Measurements from ENCODE around the gene SYK.

Gene SYK

DNA sequence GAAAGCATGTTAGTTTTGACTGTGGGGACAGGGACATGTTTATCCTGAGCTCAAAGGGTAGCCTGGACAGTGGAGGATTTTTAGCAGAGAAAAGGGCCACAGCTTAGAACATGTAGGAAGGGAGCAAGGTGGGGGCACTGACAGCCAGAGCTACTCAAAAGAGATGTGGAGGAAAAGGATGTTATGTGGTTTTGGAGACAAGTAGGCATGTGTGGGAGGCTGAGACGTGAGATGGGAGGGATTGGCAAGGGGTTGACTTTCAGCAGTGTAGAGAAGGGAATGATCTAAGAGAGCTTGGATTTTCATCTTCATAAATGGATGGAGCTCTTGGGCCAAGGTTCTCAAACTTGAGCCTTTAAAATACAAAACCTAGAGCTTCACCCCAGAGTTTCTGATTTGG is 24.0 kb downstream of the SYK start:
- no peak for DNase-seq (ENCODE audit: low read depth)

DNA sequence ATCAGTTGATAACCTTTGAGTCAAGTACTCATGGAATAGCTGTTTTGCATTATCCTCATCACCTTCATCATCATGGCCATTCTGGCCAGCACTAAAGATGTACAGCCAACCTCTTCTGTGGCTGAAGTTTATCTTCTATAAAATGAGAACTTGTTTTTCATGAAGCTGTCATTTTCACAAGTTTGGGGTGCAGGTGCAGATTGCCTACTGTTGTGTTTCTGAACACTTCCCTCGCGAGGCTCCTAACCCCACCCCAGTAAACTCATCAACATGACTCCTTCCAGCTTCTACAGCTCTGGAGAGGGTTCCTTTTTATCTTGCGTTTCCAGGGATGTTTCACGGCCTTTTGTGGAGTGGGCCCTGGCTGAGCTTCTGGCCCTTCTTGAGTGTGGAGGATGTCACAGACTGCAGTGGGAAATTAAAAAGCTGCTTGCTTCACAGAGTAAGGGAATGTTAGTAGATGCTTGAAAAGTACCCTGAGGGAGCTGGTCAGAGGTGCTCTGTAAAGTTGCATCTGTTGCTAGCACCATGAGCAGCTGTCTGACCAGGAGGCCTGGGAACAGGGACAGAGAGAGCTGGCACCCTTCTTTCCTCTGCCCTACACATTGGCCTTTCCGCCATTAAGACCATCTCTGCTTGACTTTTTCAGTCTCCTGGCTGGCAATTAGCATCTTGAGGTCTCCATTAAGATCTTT is 24.9 kb downstream of the SYK start:
- DNase-seq (ENCODE audit: low read depth), result no peak

DNA sequence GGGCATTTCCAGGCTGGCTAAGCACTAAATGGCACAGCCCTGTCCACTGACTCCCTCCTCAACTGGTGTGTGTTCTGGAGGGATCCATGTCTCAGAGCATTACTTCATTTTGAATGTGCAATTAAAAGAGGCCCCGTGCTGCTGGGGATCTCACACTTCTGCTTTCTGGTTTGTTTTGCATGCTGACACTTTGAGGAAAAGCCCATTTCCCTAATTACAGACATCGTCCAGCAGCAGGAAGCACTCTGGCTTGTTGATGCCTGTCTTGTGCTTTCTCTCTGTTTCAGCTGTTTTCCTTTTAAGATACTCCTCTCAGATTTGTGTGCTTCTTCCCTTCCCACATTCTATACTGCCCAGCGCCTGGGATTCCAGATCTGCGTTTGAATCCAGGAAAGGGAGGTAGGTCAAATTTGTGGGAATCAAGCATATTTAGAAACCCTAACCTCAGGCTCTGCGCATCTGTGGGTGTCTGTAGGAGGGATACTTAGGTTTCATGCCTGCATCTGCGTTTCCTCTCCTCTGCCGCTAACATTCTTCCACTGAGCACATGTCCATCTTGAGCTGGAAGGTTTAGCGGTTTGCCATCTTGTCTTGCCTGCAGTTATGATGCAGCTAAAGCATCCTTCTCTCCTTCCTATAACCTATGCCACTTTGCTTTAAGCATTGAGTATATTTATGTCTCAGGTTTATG is 25.7 kb downstream of the SYK start:
- no peak for DNase-seq (ENCODE audit: low read depth)

DNA sequence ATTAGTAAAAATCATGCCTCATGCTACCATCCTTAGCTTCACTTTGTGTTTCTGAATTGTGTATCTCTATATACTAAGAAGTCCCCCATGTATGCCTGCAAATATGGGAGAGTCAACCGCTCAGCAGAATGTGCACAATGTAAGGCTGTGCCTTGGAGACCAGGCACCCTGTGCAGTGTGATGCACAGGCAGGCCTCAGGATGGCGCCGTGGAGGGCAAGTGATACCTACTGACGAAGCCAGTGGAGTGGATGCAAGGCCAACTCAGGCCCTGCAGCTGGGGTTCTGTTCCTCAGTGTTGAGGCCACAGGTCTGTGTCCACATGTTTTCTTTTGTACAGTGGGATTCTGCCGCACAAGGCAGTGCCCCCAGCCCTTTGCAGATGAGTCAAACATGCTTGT is 28.4 kb downstream of the SYK start:
- no peak for DNase-seq (ENCODE audit: low read depth)

DNA sequence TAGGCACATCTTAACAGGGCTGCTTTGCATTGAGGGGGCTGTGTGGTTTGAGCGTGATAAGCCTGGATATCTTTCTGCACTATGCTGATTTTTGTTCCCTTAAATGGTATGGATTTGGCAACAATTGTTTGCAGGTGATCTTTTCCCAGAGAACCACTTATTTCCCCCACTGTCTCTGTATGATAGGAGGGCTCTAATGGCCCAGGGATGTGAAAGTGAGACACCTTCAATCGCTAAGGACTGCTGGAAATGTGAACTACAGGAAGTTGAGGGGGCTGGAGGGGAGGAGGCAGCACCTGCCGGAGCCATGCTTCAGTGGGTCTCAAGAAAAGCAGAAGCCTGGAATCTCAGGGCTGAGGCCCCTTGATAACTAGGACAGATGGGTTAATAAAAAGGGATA is 29.4 kb downstream of the SYK start:
- no peak for DNase-seq (ENCODE audit: low read depth)

DNA sequence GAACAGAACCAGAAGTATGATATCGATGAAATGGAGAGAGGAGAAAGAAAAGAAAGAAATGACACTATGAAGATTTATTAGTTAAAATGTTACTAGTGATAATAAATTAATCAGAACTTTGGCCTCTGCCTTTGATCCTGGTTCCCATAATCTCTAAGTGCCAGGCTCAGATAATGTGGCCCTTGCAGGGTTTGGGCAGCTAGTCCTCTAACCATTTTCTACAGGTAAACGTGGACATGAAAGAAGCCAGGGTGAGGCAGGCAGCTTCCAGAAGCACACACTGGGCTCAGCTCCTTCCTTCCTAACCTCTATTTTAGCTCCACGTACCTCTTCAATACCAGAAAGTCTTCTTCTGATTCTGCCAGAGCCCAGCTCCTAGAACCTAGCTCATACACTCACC is 30.6 kb downstream of the SYK start:
- DNase-seq (ENCODE audit: low read depth), result no peak

DNA sequence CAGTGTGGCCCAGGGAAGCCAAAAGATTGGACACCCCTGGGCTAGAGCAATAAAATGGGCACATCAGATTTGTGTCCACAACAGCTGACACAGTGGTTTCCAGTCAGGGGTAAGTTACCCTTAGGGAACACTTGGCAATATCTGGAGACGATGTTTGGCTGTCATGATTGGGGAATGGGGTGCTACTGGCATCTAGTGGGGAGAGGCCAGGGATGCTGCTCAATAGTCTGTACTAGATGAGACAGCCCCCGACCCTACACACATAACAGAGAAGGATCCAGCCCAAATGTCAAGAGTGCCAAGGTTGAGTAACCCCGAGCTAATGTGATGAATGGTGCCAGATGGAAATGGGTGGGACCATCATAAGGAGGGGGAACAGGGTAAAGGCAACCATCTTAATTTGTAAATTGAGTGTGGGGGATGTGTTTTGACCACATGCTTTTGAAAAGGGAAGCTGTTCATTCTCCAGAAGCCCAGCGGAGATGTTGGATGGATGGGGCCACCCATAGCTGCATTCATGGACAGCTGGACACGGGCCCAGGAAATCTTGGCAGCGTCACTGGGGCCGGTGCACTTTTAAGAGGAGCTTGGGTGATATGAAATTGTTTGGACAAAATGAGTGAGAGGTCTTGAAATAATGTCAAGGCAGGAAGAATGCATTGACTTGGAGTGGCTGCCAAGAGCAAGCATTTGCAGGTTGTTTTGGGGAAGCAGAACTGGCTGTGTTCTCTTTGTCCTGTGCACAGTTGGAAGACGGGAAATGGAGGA is 33.4 kb downstream of the SYK start:
- no peak for DNase-seq (ENCODE audit: low read depth)

DNA sequence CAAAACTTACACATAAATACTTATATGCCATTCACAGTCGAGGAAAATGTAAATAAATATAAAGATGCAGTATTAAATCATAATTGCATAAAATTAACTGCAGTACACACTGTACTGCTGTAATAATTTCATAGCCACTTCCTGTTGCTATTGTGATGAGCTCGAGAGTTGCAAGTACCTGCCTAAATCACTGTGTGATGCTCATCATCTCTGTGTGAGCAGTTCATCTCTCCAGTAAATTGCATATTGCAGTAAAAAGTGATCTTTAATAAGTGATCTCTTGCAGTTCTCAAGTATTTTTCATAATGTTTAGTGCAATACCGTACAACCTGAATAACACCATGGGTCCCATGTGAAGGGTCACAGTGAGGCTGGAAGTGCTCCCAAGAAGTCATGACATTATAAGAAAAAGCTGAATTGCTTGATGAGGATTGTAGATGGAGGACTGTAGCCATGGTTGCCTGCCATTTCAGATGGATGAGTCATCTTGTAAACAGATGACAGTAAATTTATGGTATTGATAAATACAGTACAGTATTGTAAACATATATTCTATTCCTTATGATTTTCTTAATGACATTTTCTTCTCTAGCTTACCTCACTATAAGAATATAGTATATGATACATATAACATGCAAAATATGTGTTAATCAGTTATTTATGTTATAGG is 34.9 kb downstream of the SYK start:
- no peak for DNase-seq (ENCODE audit: low read depth)

DNA sequence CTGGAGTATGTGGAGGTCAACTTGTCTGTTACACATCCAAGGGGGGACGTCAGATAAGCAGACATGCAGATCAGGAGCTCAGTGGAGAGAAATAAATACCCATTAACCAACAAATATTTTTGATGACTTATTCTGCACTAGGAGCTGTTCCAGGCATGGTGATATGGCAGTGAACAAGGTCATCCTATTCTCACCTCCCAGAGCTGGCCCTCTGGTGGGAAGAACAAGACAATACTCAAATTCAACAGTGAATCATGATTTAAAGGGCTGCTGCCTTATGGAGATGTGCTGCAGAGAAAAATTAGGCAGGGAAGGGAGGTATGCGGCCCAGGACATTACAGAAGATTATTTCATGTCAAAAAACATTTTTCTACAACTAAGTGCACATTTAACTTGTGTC is 36.5 kb downstream of the SYK start:
- no peak for DNase-seq (ENCODE audit: low read depth)

DNA sequence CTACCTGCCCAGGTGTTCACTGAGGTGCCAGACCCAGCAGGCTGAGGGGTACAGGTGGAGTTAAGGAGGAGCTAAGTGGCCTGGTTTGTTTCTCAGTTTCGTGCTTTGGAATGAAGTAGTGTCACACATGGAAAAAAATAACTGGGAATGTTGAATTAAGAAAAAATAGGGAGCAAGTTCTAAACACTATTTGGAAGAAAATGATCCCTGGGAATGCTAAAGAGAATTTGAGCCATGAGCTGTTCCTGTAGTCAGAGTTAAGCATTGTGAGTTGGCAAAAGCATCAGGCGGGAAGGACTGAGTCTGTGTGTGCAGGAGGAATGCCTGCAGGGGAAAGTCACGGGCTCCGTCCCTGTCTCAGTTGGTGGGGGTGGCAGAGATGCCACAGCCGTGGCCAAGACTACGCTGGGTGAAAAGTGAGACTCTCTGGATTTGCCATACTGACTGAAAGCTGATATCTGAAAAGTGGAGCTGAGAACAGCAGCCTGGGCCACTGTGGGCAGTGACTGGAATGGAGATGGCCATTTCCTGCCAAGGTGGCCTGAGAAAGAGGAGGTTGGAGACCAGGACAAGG is 37.0 kb downstream of the SYK start:
- no peak for DNase-seq (ENCODE audit: low read depth)

DNA sequence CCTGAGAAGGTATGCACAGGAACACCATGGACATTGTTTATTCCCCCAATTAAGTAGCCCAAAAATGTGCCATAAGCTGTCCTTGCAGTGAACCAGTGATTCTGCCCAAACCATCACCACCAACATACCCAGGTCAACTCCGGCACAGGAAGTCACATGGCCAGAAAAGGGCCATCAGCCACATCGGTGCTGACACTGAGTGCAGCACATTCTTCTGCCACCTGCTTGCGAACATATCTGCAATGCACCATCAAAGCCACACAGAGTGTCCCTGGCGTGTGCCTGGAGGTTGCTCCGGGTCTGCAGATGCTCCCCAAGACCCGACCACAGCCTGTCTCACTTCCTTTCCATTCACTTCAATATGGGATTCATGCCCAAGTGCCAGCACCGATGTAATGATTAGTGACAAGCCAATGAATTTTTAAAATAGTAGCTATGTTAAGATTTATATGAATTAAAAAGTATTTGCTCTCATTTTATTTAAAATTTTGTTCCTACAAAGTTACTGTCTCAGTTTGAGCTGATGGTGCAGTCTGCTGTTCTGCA is 37.6 kb downstream of the SYK start:
- DNase-seq (ENCODE audit: low read depth), result no peak

DNA sequence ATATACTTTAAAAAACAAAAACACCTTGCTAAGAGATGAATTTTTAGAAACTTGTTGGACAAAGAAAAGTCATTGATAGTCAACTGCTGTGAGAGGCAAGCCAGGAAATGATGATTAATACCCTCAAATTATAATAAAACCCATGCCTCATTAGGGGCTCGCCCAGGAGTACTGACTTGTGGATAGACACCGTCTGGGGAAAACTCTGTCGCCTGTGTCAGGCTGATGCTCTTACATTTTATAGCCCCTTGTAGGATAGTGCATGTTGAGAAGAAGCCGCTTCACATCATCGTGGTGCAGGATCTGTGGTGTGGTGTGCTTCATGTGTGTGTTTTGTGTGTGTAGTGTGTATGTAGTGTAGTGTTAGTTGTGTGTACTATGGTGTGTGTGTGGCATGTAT is 39.1 kb downstream of the SYK start:
- no peak for DNase-seq (ENCODE audit: low read depth)

DNA sequence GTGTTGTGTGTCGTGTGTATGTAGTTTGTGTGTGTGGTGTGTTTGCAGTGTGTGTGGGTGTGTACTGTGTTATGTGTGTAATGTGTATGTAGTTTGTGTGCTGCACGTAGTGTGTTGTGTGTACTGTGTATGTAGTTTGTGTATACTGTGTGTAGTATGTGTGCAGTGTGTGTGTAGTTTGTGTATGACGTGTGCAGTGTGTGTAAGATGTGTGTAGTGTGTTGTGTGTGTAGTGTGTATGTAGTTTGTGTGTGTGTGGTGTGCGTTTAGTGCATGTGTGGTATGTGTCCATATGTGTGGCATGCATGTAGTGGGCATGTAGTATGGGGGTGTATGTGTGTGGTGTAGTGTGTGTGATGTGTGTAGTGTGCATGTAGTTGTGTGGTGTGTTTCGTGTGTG is 39.6 kb downstream of the SYK start:
- DNase-seq (ENCODE audit: low read depth), result no peak

DNA sequence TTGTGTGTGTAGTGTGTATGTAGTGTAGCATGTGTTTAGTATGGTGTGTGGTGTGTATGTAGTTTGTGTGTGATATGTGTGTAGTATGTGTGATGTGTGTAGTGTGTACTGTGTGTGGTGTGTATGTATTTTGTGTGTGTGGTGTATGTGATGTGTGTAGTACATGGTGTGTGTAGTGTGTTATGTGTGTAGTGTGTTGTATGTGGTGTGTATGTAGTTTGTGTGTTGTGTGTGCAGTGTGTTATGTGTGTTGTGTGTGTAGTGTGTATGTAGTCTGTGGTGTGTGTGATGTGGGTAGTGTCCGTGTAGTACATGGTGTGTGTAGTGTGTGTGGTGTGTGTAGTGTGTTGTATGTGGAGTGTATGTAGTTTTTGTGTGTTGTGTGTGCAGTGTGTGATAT is 40.0 kb downstream of the SYK start:
- no peak for DNase-seq (ENCODE audit: low read depth)

DNA sequence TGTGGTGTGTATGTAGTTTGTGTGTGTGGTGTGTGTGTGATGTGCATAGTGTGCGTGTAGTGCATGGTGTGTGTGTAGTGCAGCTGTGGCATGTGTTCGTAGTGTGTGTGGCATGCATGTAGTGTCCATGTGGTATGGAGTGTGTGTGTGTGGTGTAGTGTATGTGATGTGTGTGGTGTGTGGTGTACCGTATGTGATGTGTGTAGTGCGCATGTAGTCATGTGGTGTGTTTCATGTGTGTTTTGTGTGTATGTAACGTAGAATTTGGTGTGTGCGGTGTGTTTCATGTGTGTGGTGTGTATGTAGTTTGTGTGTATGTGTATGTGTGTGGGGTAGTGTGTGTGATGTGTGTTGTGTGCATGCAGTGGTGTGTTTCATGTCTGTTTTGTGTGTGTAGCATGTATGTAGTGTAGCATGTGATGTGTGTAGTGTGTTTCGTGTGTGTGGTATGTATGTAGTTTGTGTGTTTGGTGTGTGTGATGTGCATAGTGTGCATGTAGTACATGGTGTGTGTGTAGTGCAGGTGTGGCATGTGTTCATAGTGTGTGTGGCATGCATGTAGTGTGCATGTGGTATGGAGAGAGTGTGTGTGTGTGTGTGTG is 40.7 kb downstream of the SYK start:
- DNase-seq (ENCODE audit: low read depth), result no peak

DNA sequence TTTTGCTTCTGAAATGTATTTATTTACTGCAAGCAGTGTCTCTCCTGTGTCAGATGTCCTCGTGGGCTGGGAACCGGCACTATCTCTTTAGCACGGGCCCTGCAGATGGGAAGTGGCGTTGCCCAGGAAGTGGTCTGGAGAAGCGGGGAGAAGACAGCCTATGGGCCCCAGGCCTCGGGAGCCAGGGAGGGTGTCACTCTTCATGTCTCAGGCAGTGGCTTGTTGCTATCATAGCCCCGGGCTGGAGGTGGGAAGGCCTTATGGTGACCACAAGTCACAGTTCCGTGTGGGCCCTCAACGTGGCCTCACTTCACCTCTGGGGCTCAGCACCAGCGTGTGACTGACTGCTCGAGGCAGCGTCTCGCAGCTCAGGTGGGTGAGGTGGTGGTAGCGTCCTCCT is 41.4 kb downstream of the SYK start:
- no peak for DNase-seq (ENCODE audit: low read depth)

DNA sequence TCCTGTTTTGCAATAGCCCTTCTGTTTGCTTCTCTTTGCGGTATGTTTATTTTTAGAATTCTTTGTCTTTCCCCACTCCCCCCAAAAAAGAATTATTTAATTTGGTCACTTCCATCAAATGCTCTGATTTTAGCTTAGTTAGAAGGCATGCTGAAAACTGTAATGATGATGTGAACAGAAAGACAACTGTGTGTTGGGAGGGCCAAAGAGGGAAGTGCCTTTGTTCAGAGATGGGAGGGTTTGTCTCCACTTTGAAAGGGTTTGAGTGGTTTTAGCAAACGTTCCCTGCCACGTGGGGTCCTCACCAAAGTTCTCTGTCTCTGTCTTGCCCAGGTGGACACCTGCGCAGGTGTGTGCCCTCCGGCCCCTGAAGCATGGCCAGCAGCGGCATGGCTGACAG is 41.9 kb downstream of the SYK start:
- no peak for DNase-seq (ENCODE audit: low read depth)

DNA sequence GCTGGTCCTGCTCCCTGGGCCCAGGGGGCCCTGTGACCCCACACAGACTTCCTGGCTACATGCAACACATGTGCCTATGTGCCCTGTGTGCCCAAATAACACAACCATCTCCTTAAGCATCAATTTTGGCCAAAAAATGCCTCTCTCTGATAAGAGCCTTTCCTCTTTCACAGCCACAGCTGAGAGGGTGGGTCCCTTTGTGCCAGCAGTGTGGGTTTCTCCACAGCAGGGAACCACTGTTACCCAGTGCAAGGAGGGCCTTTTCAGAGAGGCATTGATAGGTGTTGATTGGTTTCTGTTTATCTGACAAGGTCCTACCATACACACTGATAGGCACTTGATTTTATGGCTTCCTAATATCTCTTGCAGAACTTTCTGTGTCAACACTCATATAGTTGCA is 42.7 kb downstream of the SYK start:
- DNase-seq (ENCODE audit: low read depth), result no peak

DNA sequence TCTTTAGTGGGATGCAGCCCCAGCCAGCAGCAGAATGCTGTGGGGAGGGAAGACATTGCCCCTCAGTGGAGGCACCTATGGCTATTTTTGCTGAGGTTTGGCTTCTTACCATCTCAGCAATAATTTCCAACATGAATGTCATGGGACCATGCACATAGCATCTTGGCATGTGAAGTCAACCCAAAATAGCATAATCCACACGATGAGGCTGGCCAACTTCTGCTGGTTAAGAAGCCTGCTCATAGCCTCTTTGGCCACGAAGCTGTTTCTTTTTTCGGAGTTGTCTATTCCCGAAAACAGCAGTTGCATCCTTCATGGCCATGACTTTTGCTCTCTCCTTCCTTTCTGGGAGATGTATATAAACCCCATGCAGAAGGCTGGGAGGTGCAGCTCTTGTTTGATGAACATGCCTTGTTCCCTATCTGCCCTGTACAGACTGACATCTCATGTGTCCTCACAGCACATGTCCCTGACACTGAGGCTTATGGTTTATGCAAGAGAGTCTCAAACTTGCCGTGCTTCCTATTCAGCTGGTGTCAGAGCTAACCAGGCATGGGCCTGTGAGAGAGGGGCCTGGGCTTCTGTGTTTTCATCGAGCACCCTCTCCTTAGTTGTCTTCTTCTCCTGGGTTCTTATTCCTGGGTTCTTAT is 45.3 kb downstream of the SYK start:
- DNase-seq (ENCODE audit: low read depth), result no peak

DNA sequence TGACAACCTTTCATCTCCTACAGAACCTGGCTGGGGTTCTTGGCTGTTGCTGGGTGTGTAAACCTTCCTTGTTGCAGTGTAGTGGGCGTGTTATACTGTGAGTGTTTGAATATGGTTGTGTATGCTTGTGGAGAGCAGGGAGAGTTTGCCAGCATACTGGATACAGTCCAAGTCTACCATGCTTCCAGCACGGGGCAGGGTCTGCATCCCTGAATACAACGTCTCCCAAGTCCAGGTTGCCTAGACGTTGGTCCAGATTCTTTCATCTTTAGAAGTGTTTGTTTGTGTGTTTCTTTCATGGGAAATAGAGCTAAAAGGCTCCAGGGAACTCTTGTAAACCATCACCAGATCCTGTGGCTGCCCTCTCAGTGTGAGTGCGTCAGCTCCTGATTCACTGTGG is 46.4 kb downstream of the SYK start:
- DNase-seq (ENCODE audit: low read depth), result no peak

DNA sequence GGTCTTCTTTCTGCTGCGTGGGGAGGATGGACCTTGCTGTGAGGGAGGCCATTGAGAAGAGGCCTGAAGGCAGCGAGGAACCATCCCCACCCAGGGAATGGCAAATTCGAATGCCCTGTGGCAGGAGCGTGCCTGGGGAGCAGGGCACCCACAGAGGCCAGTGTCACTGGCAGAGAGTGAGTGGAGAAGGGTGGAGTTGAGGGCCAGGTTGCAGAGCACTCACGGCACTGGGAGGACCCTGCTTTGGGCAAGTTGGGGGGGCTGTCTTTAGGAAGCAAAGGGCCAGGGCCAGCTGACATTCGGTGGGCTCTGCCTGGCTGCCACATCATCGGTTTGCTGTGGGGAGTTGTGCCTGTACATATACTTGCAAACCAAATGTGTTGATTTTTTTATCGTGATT is 47.2 kb downstream of the SYK start:
- no peak for DNase-seq (ENCODE audit: low read depth)
